ENCODE data around the gene AP2M1. TPM values are rescaled to one million over a fixed set of nuclear protein-coding genes. Genes with fewer than 3 reads are reported as not detected.

The AP2M1 gene
- total RNA-seq, 1 experiment from 2014 or later = 353 TPM

DNA sequence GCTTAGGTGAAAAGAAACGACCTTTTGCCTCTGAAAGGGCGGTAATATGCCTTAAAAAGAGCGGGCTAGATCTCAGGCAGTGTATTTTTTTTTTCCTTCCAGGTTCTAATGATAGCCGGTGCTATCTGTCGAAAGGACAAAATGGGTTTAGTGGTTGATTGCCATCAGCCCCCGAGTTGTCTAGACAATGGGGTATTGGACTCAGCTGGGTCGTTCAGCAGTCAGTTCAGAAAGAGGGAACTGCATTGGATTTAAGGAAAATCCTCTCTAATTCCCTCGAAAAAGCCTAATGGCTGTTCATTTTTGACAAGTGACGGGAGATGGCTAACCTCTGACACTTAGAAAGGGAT is 38.8 kb upstream of the AP2M1 start:
- Histone ChIP-seq H3K4me3 (replicated peaks in 1 of 2; ENCODE audit: low read depth in 1 of 2, low read length in 2 of 2) (peak overlapping the region; percentile 89 to 91), H3K27me3 (ENCODE audit: insufficient read depth, low read length) (no peaks in the 10 kb centered on the region), H2AFZ (ENCODE audit: low read depth, low read length, poor library complexity, severe bottlenecking) (no peak overlapping the region), H3K27ac (ENCODE audit: low read depth, low read length) (peak overlapping the region; percentile 71), H3K4me1 (ENCODE audit: control insufficient read depth in 1 of 2, insufficient read depth in 2 of 2, low read length in 2 of 2) (peaks cover 9 to 31% of the 10 kb centered on the region in 2 experiments; a peak in 3 of 4 replicates), H3K36me3 (ENCODE audit: control insufficient read depth in 1 of 2, insufficient read depth in 2 of 2, low read length in 2 of 2) (peaks cover 7 to 10% of the 10 kb centered on the region in 2 experiments; a peak in 3 of 4 replicates), H3K9ac (ENCODE audit: low read length) (peak overlapping the region; percentile 89), H4K20me1 (ENCODE audit: insufficient read depth) (no peaks in the 10 kb centered on the region), H3K9me3 (ENCODE audit: control insufficient read depth in 1 of 2, insufficient read depth in 1 of 2, low read depth in 1 of 2, low read length in 2 of 2) (no peaks in the 10 kb centered on the region), H3K4me2 (ENCODE audit: low read length) (peak overlapping the region; percentile 91), H3K9me2 (ENCODE audit: insufficient read depth) (no peaks in the 10 kb centered on the region), H3K79me2 (ENCODE audit: insufficient read depth, low read length) (peaks cover 56% of the 10 kb centered on the region)
- no TSS peak for BruUV-seq (replicated peaks)
- no peak for TF ChIP-seq RAD21 (IDR thresholded peaks at IDR 0.05; ENCODE audit: low read depth)
- no peak for TF ChIP-seq CBX3 (IDR thresholded peaks at IDR 0.05; ENCODE audit: low read depth)
- no peak for TF ChIP-seq POLR2AphosphoS5 (IDR thresholded peaks at IDR 0.05; ENCODE audit: low read depth, low read length)
- TF ChIP-seq, protein P1, sequence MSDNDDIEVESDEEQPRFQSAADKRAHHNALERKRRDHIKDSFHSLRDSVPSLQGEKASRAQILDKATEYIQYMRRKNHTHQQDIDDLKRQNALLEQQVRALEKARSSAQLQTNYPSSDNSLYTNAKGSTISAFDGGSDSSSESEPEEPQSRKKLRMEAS (IDR thresholded peaks at IDR 0.05) = no peak
- ChIA-PET RAD21 (ENCODE audit: low non-redundant PET in 1 of 2, low total read pairs in 2 of 2, uncharacterized antibody in 2 of 2, unreplicated experiment in 2 of 2) (no interaction called here), CTCF (no interaction called here), POLR2A (no interaction called here)
- DNase-seq (ENCODE audit: low read depth, low spot score) (no peak), ATAC-seq (no peak)
- intact Hi-C loops (cut with micrococcal nuclease) = loop anchor here (2.0 kb wide), 1 partner anchor 39 kb away; the partner anchor contains the start of gene AP2M1

DNA sequence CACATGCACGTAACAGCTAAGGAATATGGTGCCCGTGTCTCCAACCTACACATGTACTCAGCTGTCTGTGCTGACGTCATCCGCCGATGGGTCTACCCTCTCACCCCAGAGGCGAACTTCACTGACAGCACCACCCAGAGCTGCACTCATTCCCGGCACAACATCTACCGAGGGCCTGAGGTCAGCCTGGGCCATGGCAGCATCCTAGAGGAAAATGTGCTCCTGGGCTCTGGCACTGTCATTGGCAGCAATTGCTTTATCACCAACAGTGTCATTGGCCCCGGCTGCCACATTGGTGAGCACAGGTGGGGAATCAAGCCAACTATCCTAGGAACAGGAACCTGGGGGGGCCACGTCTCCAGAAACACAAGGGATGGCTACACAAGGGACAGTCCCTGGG is 34.2 kb upstream of the AP2M1 start:
- POLR2A ChIA-PET = no interaction called here
- no peak overlapping the region for H3K4me2 ChIP-seq (ENCODE audit: low read length)
- RAD21 ChIA-PET (ENCODE audit: low non-redundant PET in 1 of 2, low total read pairs in 2 of 2, uncharacterized antibody in 2 of 2, unreplicated experiment in 2 of 2) = no interaction called here
- no peaks in the 10 kb centered on the region for H3K9me2 ChIP-seq (ENCODE audit: insufficient read depth)
- no peak overlapping the region for H3K27ac ChIP-seq (ENCODE audit: low read depth, low read length)
- BruUV-seq (replicated peaks) = no TSS peak
- H2AFZ ChIP-seq (ENCODE audit: low read depth, low read length, poor library complexity, severe bottlenecking) = no peak overlapping the region
- peaks cover 47% of the 10 kb centered on the region for H3K79me2 ChIP-seq (ENCODE audit: insufficient read depth, low read length)
- ATAC-seq = no peak
- peaks cover 7 to 19% of the 10 kb centered on the region in 2 experiments; a peak in 3 of 4 replicates for H3K4me1 ChIP-seq (ENCODE audit: control insufficient read depth in 1 of 2, insufficient read depth in 2 of 2, low read length in 2 of 2)
- CTCF ChIA-PET = no interaction called here
- no peaks in the 10 kb centered on the region for H3K27me3 ChIP-seq (ENCODE audit: insufficient read depth, low read length)
- no peak for DNase-seq (ENCODE audit: low read depth, low spot score)
- no peaks in the 10 kb centered on the region for H4K20me1 ChIP-seq (ENCODE audit: insufficient read depth)
- no peak overlapping the region for H3K9ac ChIP-seq (ENCODE audit: low read length)
- H3K4me3 ChIP-seq (replicated peaks in 1 of 2; ENCODE audit: low read depth in 1 of 2, low read length in 2 of 2) = no peak overlapping the region
- peaks cover 38 to 47% of the 10 kb centered on the region in 2 experiments for H3K36me3 ChIP-seq (ENCODE audit: control insufficient read depth in 1 of 2, insufficient read depth in 2 of 2, low read length in 2 of 2)
- no peaks in the 10 kb centered on the region for H3K9me3 ChIP-seq (ENCODE audit: control insufficient read depth in 1 of 2, insufficient read depth in 1 of 2, low read depth in 1 of 2, low read length in 2 of 2)
- intact Hi-C loops (cut with micrococcal nuclease) = no loop called here
- TF ChIP-seq, protein P2, sequence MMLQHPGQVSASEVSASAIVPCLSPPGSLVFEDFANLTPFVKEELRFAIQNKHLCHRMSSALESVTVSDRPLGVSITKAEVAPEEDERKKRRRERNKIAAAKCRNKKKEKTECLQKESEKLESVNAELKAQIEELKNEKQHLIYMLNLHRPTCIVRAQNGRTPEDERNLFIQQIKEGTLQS (IDR thresholded peaks at IDR 0.05) = no peak
- TF ChIP-seq POLR2A (IDR thresholded peaks at IDR 0.05; ENCODE audit: borderline replicate concordance, extremely low read depth, insufficient read depth, insufficient read length) = no peak
- no peak for TF ChIP-seq EZH2 (IDR thresholded peaks at IDR 0.05)
- TF ChIP-seq FOSL1 (IDR thresholded peaks at IDR 0.05; ENCODE audit: low read depth) = no peak
- no peak for TF ChIP-seq POLR2AphosphoS5 (IDR thresholded peaks at IDR 0.05; ENCODE audit: low read depth, low read length)
- no peak for TF ChIP-seq ZNF274 (IDR thresholded peaks at IDR 0.05; ENCODE audit: low read depth, low read length)
- TF ChIP-seq, protein P3, sequence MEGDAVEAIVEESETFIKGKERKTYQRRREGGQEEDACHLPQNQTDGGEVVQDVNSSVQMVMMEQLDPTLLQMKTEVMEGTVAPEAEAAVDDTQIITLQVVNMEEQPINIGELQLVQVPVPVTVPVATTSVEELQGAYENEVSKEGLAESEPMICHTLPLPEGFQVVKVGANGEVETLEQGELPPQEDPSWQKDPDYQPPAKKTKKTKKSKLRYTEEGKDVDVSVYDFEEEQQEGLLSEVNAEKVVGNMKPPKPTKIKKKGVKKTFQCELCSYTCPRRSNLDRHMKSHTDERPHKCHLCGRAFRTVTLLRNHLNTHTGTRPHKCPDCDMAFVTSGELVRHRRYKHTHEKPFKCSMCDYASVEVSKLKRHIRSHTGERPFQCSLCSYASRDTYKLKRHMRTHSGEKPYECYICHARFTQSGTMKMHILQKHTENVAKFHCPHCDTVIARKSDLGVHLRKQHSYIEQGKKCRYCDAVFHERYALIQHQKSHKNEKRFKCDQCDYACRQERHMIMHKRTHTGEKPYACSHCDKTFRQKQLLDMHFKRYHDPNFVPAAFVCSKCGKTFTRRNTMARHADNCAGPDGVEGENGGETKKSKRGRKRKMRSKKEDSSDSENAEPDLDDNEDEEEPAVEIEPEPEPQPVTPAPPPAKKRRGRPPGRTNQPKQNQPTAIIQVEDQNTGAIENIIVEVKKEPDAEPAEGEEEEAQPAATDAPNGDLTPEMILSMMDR (IDR thresholded peaks at IDR 0.05 in 2 of 3, conservative IDR thresholded peaks at IDR 0.05 in 1 of 3; ENCODE audit: borderline replicate concordance in 1 of 3, insufficient read depth in 1 of 3, low read depth in 2 of 3, low read length in 2 of 3) = no peak
- TF ChIP-seq ELF1 (IDR thresholded peaks at IDR 0.05; ENCODE audit: borderline replicate concordance, low read depth) = no peak
- TF ChIP-seq YY1 (IDR thresholded peaks at IDR 0.05; ENCODE audit: extremely low read depth, insufficient replicate concordance, low read depth, low read length) = no peak
- TF ChIP-seq CEBPB (IDR thresholded peaks at IDR 0.05; ENCODE audit: low read depth) = no peak
- no peak for TF ChIP-seq RAD21 (IDR thresholded peaks at IDR 0.05; ENCODE audit: low read depth)
- TF ChIP-seq, protein P4, sequence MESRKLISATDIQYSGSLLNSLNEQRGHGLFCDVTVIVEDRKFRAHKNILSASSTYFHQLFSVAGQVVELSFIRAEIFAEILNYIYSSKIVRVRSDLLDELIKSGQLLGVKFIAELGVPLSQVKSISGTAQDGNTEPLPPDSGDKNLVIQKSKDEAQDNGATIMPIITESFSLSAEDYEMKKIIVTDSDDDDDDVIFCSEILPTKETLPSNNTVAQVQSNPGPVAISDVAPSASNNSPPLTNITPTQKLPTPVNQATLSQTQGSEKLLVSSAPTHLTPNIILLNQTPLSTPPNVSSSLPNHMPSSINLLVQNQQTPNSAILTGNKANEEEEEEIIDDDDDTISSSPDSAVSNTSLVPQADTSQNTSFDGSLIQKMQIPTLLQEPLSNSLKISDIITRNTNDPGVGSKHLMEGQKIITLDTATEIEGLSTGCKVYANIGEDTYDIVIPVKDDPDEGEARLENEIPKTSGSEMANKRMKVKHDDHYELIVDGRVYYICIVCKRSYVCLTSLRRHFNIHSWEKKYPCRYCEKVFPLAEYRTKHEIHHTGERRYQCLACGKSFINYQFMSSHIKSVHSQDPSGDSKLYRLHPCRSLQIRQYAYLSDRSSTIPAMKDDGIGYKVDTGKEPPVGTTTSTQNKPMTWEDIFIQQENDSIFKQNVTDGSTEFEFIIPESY (IDR thresholded peaks at IDR 0.05; ENCODE audit: extremely low read depth, insufficient replicate concordance, low read length) = no peak
- no peak for TF ChIP-seq ZFX (IDR thresholded peaks at IDR 0.05)
- TF ChIP-seq JUND (IDR thresholded peaks at IDR 0.05) = no peak

All from HCT116 (cell line).